GM13976 (cell line): ENCODE results near the gene ZNRF1.

Experiments used
- DNase-seq: peaks from one replicate; pipeline ENCODE4 v3.0.0; 2012; ENCODE audit warnings: low spot score
- in situ Hi-C: fragments of 300-500 bp; cut with MboI; formaldehyde crosslinking; loops from one replicate; pipeline ENCODE4 v1.12.0; 2022; ENCODE audit warnings: low sequenced_read_pairs, mixed read lengths, inconsistent platforms; ENCODE audit not compliant: unreplicated experiment
- TF ChIP-seq, protein P1 (sequence below): IDR thresholded peaks from 2 replicates; pipeline ENCODE4 v1.5.1; 2012; ENCODE audit warnings: borderline replicate concordance, mild to moderate bottlenecking; ENCODE audit not compliant: insufficient read depth; ENCODE audit errors: extremely low read depth, missing control alignments, control extremely low read depth

ZNRF1 gene

DNA sequence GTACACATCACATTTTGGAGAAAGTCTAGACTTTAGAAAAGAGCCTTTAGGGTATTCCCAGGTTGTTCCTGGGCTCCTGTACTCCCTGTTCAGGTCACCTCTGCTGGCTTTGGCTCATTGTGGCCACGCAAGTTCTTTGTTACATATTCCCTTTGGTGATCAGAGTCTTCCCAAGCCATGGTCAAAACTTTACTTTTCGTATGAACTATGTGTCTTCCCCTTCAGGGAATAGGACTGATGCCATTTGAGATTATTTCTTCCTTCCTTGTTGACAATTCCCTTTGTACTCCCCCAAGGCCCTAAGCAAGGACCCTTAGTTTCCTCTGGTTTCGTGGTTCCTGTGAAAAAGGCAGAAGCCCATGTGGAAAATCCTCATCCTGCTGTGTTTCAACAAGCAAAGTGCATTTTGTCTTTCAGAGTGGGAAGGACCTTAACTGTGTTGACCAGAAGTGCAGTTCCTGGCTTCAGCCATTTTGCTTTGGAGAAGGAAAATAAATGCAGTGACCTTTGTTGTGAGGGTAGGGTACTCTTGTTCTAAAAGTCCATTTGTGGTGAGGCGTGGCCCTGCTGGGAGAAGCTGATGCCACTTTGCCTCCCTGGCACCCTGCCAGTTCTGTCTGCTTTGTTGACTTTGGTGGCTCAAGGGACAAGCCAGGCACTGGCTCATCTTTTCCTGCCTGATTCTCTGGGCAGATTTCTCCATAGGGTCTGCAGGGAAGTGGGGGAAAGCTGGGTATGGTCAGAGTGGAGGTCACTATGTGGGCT lies 55.1 kb downstream of the ZNRF1 start:
- no peak for DNase-seq
- in situ Hi-C loops: no loop called here

DNA sequence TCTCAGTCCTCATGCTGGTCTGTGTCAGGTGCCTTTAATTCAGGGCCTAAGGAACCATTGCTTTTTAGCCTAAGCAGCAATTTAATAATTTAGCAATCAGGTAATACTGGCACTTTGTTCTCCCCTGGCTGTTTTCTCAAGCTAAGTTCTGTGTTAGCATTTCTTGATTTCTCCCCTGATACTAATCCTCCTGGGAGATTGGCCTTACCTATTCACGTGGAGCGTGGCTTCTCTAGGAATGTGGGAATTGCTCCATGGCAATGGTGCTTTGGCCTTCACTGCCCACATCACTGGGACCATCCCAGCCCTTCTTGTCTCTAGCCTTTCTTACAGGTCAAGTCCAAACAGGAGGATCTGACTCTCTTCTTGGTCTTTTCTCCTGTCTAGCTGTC lies 55.7 kb downstream of the ZNRF1 start:
- TF ChIP-seq, protein P1, sequence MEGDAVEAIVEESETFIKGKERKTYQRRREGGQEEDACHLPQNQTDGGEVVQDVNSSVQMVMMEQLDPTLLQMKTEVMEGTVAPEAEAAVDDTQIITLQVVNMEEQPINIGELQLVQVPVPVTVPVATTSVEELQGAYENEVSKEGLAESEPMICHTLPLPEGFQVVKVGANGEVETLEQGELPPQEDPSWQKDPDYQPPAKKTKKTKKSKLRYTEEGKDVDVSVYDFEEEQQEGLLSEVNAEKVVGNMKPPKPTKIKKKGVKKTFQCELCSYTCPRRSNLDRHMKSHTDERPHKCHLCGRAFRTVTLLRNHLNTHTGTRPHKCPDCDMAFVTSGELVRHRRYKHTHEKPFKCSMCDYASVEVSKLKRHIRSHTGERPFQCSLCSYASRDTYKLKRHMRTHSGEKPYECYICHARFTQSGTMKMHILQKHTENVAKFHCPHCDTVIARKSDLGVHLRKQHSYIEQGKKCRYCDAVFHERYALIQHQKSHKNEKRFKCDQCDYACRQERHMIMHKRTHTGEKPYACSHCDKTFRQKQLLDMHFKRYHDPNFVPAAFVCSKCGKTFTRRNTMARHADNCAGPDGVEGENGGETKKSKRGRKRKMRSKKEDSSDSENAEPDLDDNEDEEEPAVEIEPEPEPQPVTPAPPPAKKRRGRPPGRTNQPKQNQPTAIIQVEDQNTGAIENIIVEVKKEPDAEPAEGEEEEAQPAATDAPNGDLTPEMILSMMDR: no peak
- in situ Hi-C loops: no loop called here
- DNase-seq: no peak

More for the DNA sequence above, 55.1 kb downstream of the ZNRF1 start:
- TF ChIP-seq, protein P1: no peak

DNA sequence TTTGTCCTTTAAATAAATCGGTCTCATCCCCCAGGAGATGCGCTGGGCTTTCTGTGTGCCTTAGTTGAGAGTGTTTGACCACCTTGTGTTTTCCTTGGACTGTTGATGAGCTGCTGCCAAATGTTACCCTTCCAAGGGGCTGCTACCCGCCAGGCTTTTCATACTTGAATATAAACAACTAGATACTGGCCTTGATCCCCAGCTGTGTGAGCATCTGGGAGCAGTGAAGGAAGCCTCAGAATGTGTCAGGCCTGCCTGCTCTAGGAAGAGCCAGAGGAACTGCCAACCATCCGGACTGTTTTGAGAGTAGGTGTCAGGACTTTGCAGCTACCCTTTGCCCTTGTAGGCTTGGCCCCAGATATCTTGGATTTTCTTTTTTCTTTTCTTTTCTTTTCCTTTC lies 60.0 kb downstream of the ZNRF1 start:
- TF ChIP-seq, protein P1: no peak
- no peak for DNase-seq
- in situ Hi-C loops: no loop called here

DNA sequence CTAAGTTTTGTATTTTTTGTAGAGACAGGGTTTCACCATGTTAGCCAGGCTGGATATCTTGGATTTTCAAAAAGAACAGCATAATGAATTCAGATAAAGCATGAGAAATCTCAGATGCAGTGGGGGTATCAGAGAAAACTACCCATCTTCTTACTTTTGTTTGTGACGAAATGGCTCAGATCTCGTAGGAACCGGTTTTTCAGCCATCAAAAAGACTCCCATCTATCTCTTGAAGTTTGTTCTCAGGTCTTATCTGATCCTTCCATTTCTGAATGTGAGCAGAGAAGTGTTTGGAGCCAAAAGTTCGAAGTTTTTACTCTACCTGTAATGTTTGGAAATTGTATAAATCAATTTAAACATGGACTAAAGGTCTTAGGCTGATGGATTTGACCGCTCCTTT lies 60.6 kb downstream of the ZNRF1 start:
- no peak for DNase-seq
- in situ Hi-C loops: no loop called here
- TF ChIP-seq, protein P1: no peak

DNA sequence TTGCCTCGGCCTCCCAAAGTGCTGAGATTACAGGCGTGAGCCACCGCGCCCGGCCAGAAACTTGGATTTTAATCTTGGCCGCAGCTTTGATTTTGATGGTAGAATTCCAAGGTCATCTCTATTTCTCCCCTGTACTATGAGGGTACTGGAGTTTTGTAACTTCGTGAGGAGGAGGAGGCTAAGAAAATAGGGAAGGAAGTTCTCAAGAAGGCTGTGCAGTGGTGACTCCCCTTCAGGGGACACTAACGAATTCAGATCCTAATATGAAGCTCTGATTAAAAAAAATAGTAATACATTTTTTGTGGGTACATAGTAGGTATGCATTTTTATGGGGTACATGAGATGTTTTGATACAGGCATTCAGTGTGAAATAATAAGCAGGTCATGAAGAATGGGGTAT lies 61.9 kb downstream of the ZNRF1 start:
- TF ChIP-seq, protein P1: no peak
- in situ Hi-C loops: no loop called here
- DNase-seq: no peak

DNA sequence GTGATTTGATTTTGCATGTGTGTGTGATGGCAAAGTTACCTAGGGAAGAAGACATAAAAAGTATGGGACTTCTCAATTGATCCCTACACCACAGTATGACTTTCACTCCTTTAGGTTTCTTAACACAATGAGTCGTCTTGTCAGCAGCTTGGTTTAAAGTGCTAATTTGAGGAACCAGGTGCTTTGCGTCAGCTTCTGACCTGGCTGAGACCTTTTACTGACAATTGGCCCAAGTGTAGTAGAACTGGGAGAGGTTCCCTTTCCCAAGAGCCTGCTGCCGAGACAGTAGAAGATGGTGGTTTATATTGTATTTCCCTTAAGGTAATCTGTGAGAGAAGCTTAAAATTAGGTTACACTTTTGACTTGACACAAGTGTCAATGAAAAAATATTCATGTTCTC lies 62.8 kb downstream of the ZNRF1 start:
- TF ChIP-seq, protein P1: no peak
- DNase-seq: no peak
- in situ Hi-C loops: no loop called here
